Measurements from ENCODE around the gene SPAG16.

Gene SPAG16

GRCh38 chr2:214156971-214157370 is 872.7 kb downstream of the SPAG16 start:
- no peak for TF ChIP-seq Cebpa-rat (IDR thresholded peaks at IDR 0.05)
- H3K9ac ChIP-seq, result no peak overlapping the region
- no peak overlapping the region for H3K4me2 ChIP-seq
- H3K4me3 ChIP-seq, result no peak overlapping the region
- no peak overlapping the region for H3K27ac ChIP-seq
- no peaks in the 10 kb centered on the region for H3K9me3 ChIP-seq
- H3K4me1 ChIP-seq, result no peaks in the 10 kb centered on the region
- H3K27me3 ChIP-seq, result no peaks in the 10 kb centered on the region
- H4K20me1 ChIP-seq, result no peaks in the 10 kb centered on the region
- no peaks in the 10 kb centered on the region for H3K36me3 ChIP-seq

GRCh38 chr2:214158851-214159250 is 874.6 kb downstream of the SPAG16 start:
- no peak for TF ChIP-seq Cebpa-rat (IDR thresholded peaks at IDR 0.05)
- no peak overlapping the region for H3K27ac ChIP-seq
- H3K27me3 ChIP-seq, result no peaks in the 10 kb centered on the region
- H3K36me3 ChIP-seq, result no peaks in the 10 kb centered on the region
- H3K4me3 ChIP-seq, result no peak overlapping the region
- H3K4me2 ChIP-seq, result no peak overlapping the region
- no peaks in the 10 kb centered on the region for H3K9me3 ChIP-seq
- H3K4me1 ChIP-seq, result no peaks in the 10 kb centered on the region
- no peak overlapping the region for H3K9ac ChIP-seq
- no peaks in the 10 kb centered on the region for H4K20me1 ChIP-seq

GRCh38 chr2:214169281-214169680 is 885.0 kb downstream of the SPAG16 start:
- Histone ChIP-seq H3K27me3 (no peaks in the 10 kb centered on the region), H3K36me3 (no peaks in the 10 kb centered on the region), H3K4me2 (no peak overlapping the region), H3K9ac (no peak overlapping the region), H4K20me1 (no peaks in the 10 kb centered on the region), H3K9me3 (no peaks in the 10 kb centered on the region), H3K27ac (no peak overlapping the region), H3K4me1 (no peaks in the 10 kb centered on the region), H3K4me3 (no peak overlapping the region)
- no peak for TF ChIP-seq Cebpa-rat (IDR thresholded peaks at IDR 0.05)

GRCh38 chr2:214169736-214170135 is 885.5 kb downstream of the SPAG16 start:
- Histone ChIP-seq H3K4me3 (no peak overlapping the region), H3K9ac (no peak overlapping the region), H3K9me3 (no peaks in the 10 kb centered on the region), H3K4me2 (no peak overlapping the region), H3K27ac (no peak overlapping the region), H3K4me1 (no peaks in the 10 kb centered on the region), H3K36me3 (no peaks in the 10 kb centered on the region), H3K27me3 (no peaks in the 10 kb centered on the region), H4K20me1 (no peaks in the 10 kb centered on the region)
- TF ChIP-seq Cebpa-rat (IDR thresholded peaks at IDR 0.05), result no peak

- no peak for TF ChIP-seq Cebpa-rat (IDR thresholded peaks at IDR 0.05)
- H3K27ac ChIP-seq, result no peak overlapping the region
- H3K9ac ChIP-seq, result no peak overlapping the region
- no peaks in the 10 kb centered on the region for H3K36me3 ChIP-seq
- H3K4me2 ChIP-seq, result no peak overlapping the region
- no peak overlapping the region for H3K4me3 ChIP-seq
- no peaks in the 10 kb centered on the region for H3K9me3 ChIP-seq
- H3K4me1 ChIP-seq, result 0 out of 2 replicates have a peak, but pooled peaks cover 4% of the 10 kb centered on the region
- no peaks in the 10 kb centered on the region for H4K20me1 ChIP-seq
- no peaks in the 10 kb centered on the region for H3K27me3 ChIP-seq
Measured at GRCh38 chr2:214174563-214174962, 890.3 kb downstream of the SPAG16 start.

GRCh38 chr2:214180071-214180470 is 895.8 kb downstream of the SPAG16 start:
- H3K9ac ChIP-seq, result no peak overlapping the region

GRCh38 chr2:214180686-214181085 is 896.4 kb downstream of the SPAG16 start:
- Histone ChIP-seq H3K36me3 (no peaks in the 10 kb centered on the region), H3K4me1 (0 out of 2 replicates have a peak, but pooled peaks cover 4% of the 10 kb centered on the region), H3K27ac (no peak overlapping the region), H3K9ac (no peak overlapping the region), H3K9me3 (no peaks in the 10 kb centered on the region), H3K4me2 (no peak overlapping the region), H4K20me1 (no peaks in the 10 kb centered on the region), H3K27me3 (no peaks in the 10 kb centered on the region), H3K4me3 (no peak overlapping the region)
- no peak for TF ChIP-seq Cebpa-rat (IDR thresholded peaks at IDR 0.05)

More at GRCh38 chr2:214180071-214180470, 895.8 kb downstream of the SPAG16 start:
- no peaks in the 10 kb centered on the region for H3K9me3 ChIP-seq
- no peak for TF ChIP-seq Cebpa-rat (IDR thresholded peaks at IDR 0.05)
- no peaks in the 10 kb centered on the region for H3K27me3 ChIP-seq
- H3K4me2 ChIP-seq, result no peak overlapping the region
- H3K27ac ChIP-seq, result no peak overlapping the region
- 0 out of 2 replicates have a peak, but pooled peaks cover 4% of the 10 kb centered on the region for H3K4me1 ChIP-seq
- H3K36me3 ChIP-seq, result no peaks in the 10 kb centered on the region
- no peak overlapping the region for H3K4me3 ChIP-seq
- H4K20me1 ChIP-seq, result no peaks in the 10 kb centered on the region

GRCh38 chr2:214184461-214184860 is 900.2 kb downstream of the SPAG16 start:
- TF ChIP-seq Cebpa-rat (IDR thresholded peaks at IDR 0.05), result no peak
- no peaks in the 10 kb centered on the region for H3K4me1 ChIP-seq
- no peaks in the 10 kb centered on the region for H3K36me3 ChIP-seq
- H3K4me3 ChIP-seq, result no peak overlapping the region
- no peak overlapping the region for H3K27ac ChIP-seq
- H4K20me1 ChIP-seq, result no peaks in the 10 kb centered on the region
- no peaks in the 10 kb centered on the region for H3K27me3 ChIP-seq
- H3K9me3 ChIP-seq, result no peaks in the 10 kb centered on the region
- no peak overlapping the region for H3K4me2 ChIP-seq
- H3K9ac ChIP-seq, result no peak overlapping the region

GRCh38 chr2:214185546-214185945 is 901.3 kb downstream of the SPAG16 start:
- H3K4me1 ChIP-seq, result no peaks in the 10 kb centered on the region

GRCh38 chr2:214192711-214193110 is 908.4 kb downstream of the SPAG16 start:
- H3K9ac ChIP-seq, result no peak overlapping the region
- H3K27ac ChIP-seq, result no peak overlapping the region
- no peak for TF ChIP-seq Cebpa-rat (IDR thresholded peaks at IDR 0.05)
- H3K4me2 ChIP-seq, result no peak overlapping the region
- no peaks in the 10 kb centered on the region for H3K36me3 ChIP-seq
- H3K9me3 ChIP-seq, result no peaks in the 10 kb centered on the region
- H4K20me1 ChIP-seq, result no peaks in the 10 kb centered on the region
- H3K27me3 ChIP-seq, result no peaks in the 10 kb centered on the region
- H3K4me1 ChIP-seq, result no peaks in the 10 kb centered on the region
- no peak overlapping the region for H3K4me3 ChIP-seq

More at GRCh38 chr2:214185546-214185945, 901.3 kb downstream of the SPAG16 start:
- no peak overlapping the region for H3K4me2 ChIP-seq
- H3K9me3 ChIP-seq, result no peaks in the 10 kb centered on the region
- H3K9ac ChIP-seq, result no peak overlapping the region
- H3K36me3 ChIP-seq, result no peaks in the 10 kb centered on the region
- no peak overlapping the region for H3K4me3 ChIP-seq
- H4K20me1 ChIP-seq, result no peaks in the 10 kb centered on the region
- no peak overlapping the region for H3K27ac ChIP-seq
- no peaks in the 10 kb centered on the region for H3K27me3 ChIP-seq
- no peak for TF ChIP-seq Cebpa-rat (IDR thresholded peaks at IDR 0.05)

GRCh38 chr2:214193943-214194342 is 909.7 kb downstream of the SPAG16 start:
- TF ChIP-seq Cebpa-rat (IDR thresholded peaks at IDR 0.05), result no peak
- Histone ChIP-seq H3K4me3 (no peak overlapping the region), H3K9ac (no peak overlapping the region), H3K4me2 (no peak overlapping the region), H3K4me1 (no peaks in the 10 kb centered on the region), H3K9me3 (no peaks in the 10 kb centered on the region), H3K27me3 (no peaks in the 10 kb centered on the region), H3K36me3 (no peaks in the 10 kb centered on the region), H3K27ac (no peak overlapping the region), H4K20me1 (no peaks in the 10 kb centered on the region)

Data from BLaER1 (cell line).